OCI-M1 (cell line): ENCODE results near the gene DLX4.
A peak's percentile ranks its signal among the peaks of the same experiment; 100 is the strongest.

Experiments used
- DNase-seq: peaks from one replicate; lab custom pipeline; 2025; lab: John Stamatoyannopoulos, UW

Gene DLX4

DNA sequence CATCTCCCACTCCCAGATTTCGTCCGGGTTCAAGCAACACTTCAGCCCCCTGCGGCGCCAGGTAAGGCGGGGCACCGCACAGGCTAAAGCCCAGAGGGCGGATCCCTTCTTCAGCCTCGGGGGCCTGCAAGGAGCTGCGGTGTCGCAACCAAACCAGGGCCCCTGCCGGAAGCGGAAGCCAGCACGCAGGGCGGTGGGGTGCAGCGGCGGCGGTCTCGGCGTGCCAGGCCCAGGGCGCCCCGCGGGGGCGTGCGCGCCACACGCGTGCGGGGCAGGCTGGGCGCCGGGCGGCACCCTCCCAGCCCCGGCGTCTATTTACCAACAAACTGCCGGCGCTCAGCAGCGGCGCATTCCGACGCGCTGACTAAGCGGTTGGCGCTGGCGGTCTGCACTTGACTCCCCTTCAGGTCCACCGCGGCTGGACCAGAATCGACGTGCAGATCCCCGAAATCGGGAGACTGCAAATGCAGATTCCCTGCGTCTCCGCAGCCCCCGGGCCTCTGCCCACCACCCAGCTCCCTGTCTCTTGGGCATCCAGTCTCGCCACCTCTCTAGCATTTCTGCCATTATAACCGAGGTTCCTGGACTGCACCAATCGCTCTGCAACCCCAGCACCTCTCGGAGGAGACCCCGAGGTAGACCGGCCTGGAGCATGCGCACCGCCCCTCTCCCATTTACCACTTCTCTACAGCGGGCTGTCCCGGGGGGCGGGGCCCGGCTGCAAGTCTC lies 421 bp upstream of the DLX4 start:
- DNase-seq: no peak

GRCh38 chr17:49969795-49970389 lies 902 bp downstream of the DLX4 start:
- DNase-seq: no peak

GRCh38 chr17:49970498-49970897 lies 1.5 kb downstream of the DLX4 start:
- DNase-seq: no peak

- DNase-seq: no peak
Observed at GRCh38 chr17:49971199-49971847, 2.3 kb downstream of the DLX4 start.

DNA sequence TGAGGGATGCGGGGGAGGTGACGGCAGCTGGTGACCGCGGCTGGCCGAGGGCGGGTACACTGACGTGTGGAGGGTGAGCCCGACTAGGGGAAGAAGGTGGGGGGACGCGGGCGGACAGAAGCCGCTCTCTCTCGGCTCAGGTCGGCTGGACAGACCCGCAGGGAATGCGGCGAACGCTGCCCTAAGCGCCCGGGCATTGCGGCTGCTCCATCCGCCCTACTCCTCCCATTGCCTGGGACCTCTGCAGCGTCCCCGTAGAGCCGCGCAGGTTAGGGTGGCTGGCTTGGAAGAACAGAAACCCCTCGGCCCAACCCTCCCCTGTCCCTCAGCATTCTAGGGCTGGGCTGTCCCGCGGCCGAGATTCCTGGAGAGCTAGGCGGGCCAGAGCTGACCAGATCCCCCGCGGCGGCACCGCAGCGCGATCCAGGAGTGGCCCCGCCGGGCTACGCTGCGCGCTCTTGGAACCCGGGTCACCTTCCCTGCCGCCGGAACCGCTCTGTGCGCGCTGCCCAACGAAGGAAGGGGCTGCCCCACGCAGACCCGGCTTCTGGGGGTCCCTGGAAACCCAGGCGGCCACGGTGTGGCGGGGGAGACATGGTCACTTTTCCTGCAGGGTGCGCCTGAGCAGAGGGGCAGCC lies 3.0 kb downstream of the DLX4 start:
- DNase-seq: peak; percentile 86

DNA sequence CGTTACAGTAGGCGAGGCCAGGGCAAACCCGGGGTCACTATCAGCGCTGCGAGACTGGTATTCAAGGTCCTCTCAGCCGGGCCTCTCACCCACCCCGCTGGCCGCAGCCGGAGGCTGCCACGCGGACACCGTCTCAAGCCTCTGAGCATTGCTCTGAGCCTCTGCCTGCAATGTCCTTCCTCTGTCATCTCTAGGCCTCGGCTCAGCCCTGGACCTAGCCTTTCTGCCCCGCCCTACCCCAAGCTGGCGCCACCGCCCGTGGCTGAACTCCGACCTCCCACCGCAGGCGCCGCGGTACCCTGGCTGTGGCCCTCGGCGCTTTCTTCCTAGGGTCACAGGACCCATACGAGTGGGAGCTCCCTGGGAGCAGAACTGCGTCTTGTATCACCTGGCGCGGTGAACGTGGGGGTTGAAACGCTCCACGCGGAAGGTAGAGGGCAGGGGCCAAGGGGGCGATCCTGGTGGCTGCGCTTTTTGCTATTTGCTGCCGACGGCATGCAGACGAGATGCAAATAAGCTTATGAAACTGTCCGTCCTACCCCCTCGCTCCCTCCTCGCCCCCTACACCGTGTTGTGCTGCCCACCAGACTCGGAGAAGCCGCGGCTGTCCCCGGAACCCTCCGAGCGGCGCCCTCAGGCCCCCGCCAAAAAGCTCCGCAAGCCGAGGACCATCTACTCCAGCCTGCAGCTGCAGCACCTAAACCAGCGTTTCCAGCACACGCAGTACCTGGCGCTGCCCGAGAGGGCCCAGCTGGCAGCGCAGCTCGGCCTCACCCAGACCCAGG lies 3.7 kb downstream of the DLX4 start:
- no peak for DNase-seq

- no peak for DNase-seq
Observed at GRCh38 chr17:49973271-49973615, 4.3 kb downstream of the DLX4 start.

DNA sequence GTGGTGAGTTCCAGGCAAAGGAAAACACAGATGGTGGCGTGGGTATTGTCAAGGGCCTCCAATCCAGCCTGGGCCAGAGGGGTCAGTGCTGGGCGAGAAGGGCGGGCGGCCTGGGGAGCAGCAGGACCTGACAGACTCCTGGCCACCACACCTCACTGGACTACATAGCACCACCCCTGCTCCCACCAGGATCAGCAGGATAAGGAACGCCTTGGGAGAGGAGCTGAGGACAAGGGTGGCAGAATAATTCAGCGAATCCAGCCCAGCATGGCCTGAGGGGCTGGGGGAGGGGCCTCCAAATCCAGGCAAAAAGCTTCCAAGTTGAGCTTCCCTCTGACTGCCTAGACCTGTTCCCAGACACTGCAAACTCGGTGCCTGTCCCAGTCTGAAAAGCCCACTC lies 6.5 kb downstream of the DLX4 start:
- DNase-seq: no peak

GRCh38 chr17:49976163-49976827 lies 7.3 kb downstream of the DLX4 start:
- peak; percentile 17 for DNase-seq

- DNase-seq: no peak
Observed at GRCh38 chr17:49976828-49977202, 7.8 kb downstream of the DLX4 start.

GRCh38 chr17:49977463-49978389 lies 8.7 kb downstream of the DLX4 start:
- no peak for DNase-seq

DNA sequence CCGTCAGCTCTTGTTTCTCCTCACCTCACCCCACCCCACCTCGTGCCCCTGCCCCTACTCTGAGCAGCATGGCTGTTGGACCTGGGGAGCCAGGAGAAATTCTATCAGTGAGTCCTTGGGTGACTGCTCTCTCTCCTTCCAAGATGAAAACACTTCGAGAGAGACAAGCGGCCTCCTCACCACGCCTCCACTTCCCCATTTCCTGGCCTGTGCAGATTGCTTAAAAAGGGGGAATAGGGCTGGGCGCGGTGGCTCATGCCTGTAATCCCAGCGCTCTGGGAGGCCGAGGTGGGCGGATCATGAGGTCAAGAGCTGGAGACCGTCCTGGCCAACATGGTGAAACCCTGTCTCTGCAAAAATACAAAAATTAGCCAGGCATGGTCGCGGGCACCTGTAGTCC lies 9.5 kb downstream of the DLX4 start:
- DNase-seq: peak; percentile 62

- no peak for DNase-seq
Observed at GRCh38 chr17:49979748-49980479, 10.9 kb downstream of the DLX4 start.

- peak; percentile 17 for DNase-seq
Observed at GRCh38 chr17:49980703-49981197, 11.8 kb downstream of the DLX4 start.

- no peak for DNase-seq
Observed at GRCh38 chr17:49984283-49984682, 15.3 kb downstream of the DLX4 start.

DNA sequence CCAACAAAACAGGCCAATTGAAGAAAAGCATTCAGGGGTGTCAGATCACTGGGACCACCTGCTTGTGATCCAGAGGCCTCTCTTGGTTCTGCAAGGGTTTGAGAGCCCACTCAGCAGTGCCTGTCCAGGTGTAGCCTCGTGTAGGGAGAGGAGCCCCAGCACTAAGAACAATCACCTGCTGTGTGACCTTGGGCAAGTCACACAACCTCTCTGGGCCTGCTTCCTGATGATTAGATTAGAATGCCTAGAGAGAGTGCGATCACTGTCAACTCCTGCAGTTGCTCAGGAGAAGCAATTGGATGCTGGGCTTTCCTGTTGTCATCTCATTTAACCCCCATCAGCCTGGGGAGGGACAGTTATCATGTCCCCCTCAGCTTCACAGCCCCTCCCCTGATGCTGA lies 15.8 kb downstream of the DLX4 start:
- DNase-seq: no peak

- DNase-seq: no peak
Observed at GRCh38 chr17:49985310-49985990, 16.5 kb downstream of the DLX4 start.

DNA sequence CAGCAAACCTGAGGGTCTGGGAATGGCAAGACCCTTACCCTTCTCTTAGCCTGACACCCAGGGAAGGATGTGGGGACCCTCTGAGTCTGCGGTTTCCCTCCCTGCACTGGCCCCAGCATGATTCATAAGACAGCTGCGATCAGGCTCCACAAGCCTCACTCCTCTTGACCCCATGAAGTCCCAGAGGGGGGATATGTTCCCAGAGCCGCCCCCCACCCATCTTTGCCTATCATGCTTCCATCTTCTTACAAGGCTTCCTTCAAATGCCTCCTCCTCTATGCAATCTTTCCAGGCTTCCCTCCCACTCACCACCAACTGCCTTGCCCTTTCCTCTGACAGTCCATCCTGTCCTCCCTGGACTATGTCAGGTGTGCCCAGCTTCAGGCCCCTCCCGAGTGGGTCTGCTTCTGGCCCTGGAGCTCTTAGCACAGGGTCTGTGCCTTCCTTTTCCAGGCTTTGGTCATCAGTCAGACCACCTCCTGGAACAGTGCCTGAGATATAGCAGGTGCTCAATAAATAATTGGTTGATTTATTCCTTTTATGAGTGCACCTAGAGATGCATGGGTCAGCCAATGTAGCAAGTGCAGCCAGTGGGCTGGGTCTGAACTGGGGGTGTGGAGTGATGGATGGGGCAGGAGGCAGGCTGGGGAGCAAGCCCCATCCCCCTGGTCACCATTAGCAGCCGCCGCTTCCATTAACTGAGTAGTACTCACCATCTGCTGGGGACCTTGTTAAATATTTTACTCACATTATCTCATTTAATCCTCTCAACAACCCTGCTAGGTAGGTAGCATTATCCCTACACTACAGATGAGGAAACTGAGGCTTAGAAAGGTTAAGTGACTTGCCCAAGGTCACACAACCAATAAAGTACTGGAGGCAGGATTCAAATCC lies 17.7 kb downstream of the DLX4 start:
- no peak for DNase-seq
